ENCODE results near the gene PSMB7.

PSMB7 gene

GRCh38 chr9:124447297-124447661 is 32.0 kb upstream of the PSMB7 start:
- H3K4me1 ChIP-seq (ENCODE audit: low read length), result no peaks in the 10 kb centered on the region
- no peak overlapping the region for H2AFZ ChIP-seq (ENCODE audit: low read depth, low read length)
- no peak overlapping the region for H3K9ac ChIP-seq (ENCODE audit: low read length)
- H3K79me2 ChIP-seq (ENCODE audit: low read length), result no peaks in the 10 kb centered on the region
- H3K36me3 ChIP-seq (replicated peaks; ENCODE audit: low read depth, low read length), result no peaks in the 10 kb centered on the region
- TF ChIP-seq EZH2phosphoT487 (IDR thresholded peaks at IDR 0.05; ENCODE audit: low read depth) (no peak), CTCF (IDR thresholded peaks at IDR 0.05; ENCODE audit: low read depth, low read length) (no peak)
- H3K9me3 ChIP-seq (ENCODE audit: insufficient read depth, low read length), result no peaks in the 10 kb centered on the region
- H3K27ac ChIP-seq (ENCODE audit: low read length), result no peak overlapping the region
- H3K4me2 ChIP-seq (ENCODE audit: low read length), result no peak overlapping the region
- H3K4me3 ChIP-seq (ENCODE audit: low read length), result no peak overlapping the region
- no peaks in the 10 kb centered on the region for H3K27me3 ChIP-seq (ENCODE audit: low read depth, low read length)
- no peaks in the 10 kb centered on the region for H4K20me1 ChIP-seq (ENCODE audit: insufficient read depth, low read length)

DNA sequence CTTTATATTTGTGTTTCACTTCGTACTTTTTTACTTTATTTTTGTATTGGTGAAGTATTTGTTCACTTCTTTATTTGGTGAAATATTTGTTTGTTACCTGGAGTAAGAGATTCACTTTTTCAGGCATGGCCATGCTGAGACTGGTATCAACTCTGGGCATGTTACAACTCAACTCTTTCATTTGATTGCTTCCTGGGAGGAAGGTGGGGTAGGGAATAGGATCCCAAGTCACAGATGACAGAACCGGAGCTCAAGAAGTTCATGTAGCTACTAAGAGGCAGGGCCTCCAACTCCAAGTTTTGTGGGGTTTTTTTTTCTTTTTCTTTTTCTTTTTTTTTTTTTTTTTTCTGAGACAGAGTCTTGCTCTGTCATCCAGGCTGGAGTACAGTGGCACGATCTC is 28.9 kb upstream of the PSMB7 start:
- Histone ChIP-seq H4K20me1 (ENCODE audit: insufficient read depth, low read length) (no peaks in the 10 kb centered on the region), H3K79me2 (ENCODE audit: low read length) (no peaks in the 10 kb centered on the region), H3K27me3 (ENCODE audit: low read depth, low read length) (no peaks in the 10 kb centered on the region), H3K9me3 (ENCODE audit: insufficient read depth, low read length) (no peaks in the 10 kb centered on the region), H3K4me1 (ENCODE audit: low read length) (no peaks in the 10 kb centered on the region), H3K9ac (ENCODE audit: low read length) (no peak overlapping the region), H3K4me3 (ENCODE audit: low read length) (no peak overlapping the region), H3K27ac (ENCODE audit: low read length) (no peak overlapping the region), H3K4me2 (ENCODE audit: low read length) (no peak overlapping the region), H3K36me3 (replicated peaks; ENCODE audit: low read depth, low read length) (no peaks in the 10 kb centered on the region), H2AFZ (ENCODE audit: low read depth, low read length) (no peak overlapping the region)
- no peak for TF ChIP-seq EZH2phosphoT487 (IDR thresholded peaks at IDR 0.05; ENCODE audit: low read depth)
- no peak for TF ChIP-seq CTCF (IDR thresholded peaks at IDR 0.05; ENCODE audit: low read depth, low read length)

DNA sequence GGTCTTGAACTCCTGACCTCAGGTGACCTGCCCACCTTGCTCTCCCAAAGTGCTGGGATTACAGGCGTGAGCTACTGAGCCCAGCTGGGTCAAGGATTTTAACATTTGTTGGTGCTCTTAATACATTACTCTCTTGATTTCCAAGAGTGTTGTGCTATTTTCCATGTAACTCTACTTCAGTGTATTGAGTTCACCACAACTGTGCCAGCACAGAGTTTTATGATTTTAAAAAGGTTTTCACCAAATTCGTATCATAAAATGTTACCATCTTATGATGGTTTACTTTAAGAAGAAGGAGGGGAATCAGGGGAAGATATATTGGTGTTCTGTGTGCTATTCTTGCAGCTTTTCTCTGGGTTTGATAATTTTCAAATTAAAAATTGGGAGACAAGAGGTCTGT is 28.4 kb upstream of the PSMB7 start:
- no peaks in the 10 kb centered on the region for H3K9me3 ChIP-seq (ENCODE audit: insufficient read depth, low read length)
- TF ChIP-seq EZH2phosphoT487 (IDR thresholded peaks at IDR 0.05; ENCODE audit: low read depth) (no peak), CTCF (IDR thresholded peaks at IDR 0.05; ENCODE audit: low read depth, low read length) (no peak)

DNA sequence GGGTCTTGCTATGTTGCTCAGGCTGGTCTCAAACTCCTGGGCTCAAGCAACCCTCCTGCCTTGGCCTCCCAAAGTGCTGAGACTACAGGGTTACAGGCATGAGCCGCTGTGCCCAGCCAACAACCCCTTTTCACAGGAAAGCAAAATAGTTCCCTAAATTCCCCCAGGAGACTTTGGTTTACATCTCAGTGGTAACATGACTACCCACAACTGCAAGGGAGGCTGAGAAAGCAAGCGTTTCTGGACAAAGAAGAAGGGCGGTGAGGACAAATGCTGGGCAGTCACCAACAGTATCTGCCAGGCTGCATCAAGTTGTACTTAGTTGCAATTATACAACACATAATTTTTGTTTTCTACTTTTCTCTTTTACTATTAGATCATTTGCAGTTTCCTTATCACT is 27.6 kb upstream of the PSMB7 start:
- TF ChIP-seq CTCF (IDR thresholded peaks at IDR 0.05; ENCODE audit: low read depth, low read length) (no peak), EZH2phosphoT487 (IDR thresholded peaks at IDR 0.05; ENCODE audit: low read depth) (no peak)
- Histone ChIP-seq H3K4me2 (ENCODE audit: low read length) (no peak overlapping the region), H3K9me3 (ENCODE audit: insufficient read depth, low read length) (no peaks in the 10 kb centered on the region), H3K36me3 (replicated peaks; ENCODE audit: low read depth, low read length) (no peaks in the 10 kb centered on the region), H3K79me2 (ENCODE audit: low read length) (no peaks in the 10 kb centered on the region), H3K4me1 (ENCODE audit: low read length) (no peaks in the 10 kb centered on the region), H2AFZ (ENCODE audit: low read depth, low read length) (no peak overlapping the region), H4K20me1 (ENCODE audit: insufficient read depth, low read length) (no peaks in the 10 kb centered on the region), H3K27ac (ENCODE audit: low read length) (no peak overlapping the region), H3K9ac (ENCODE audit: low read length) (no peak overlapping the region), H3K27me3 (ENCODE audit: low read depth, low read length) (no peaks in the 10 kb centered on the region), H3K4me3 (ENCODE audit: low read length) (no peak overlapping the region)

More for the DNA sequence above, 28.4 kb upstream of the PSMB7 start:
- Histone ChIP-seq H3K4me2 (ENCODE audit: low read length) (no peak overlapping the region), H3K4me3 (ENCODE audit: low read length) (no peak overlapping the region), H3K27ac (ENCODE audit: low read length) (no peak overlapping the region), H3K79me2 (ENCODE audit: low read length) (no peaks in the 10 kb centered on the region), H3K9ac (ENCODE audit: low read length) (no peak overlapping the region), H2AFZ (ENCODE audit: low read depth, low read length) (no peak overlapping the region), H3K4me1 (ENCODE audit: low read length) (no peaks in the 10 kb centered on the region), H4K20me1 (ENCODE audit: insufficient read depth, low read length) (no peaks in the 10 kb centered on the region), H3K27me3 (ENCODE audit: low read depth, low read length) (no peaks in the 10 kb centered on the region), H3K36me3 (replicated peaks; ENCODE audit: low read depth, low read length) (no peaks in the 10 kb centered on the region)
